Measurements from ENCODE around the gene ADPRM. TPM values are rescaled to one million over a fixed set of nuclear protein-coding genes. Genes with fewer than 3 reads are reported as not detected.

The ADPRM gene
- total RNA-seq, 1 donor from 2014 or later: 13.4 TPM

GRCh38 chr17:10756619-10757018 is 59.2 kb downstream of the ADPRM start:
- Mint-ChIP-seq H3K4me1 (ENCODE audit: low read depth) (no peaks in the 10 kb centered on the region), H3K27ac (ENCODE audit: unreplicated experiment) (no peak overlapping the region), H3K9me3 (ENCODE audit: low read depth) (no peaks in the 10 kb centered on the region), H3K4me3 (ENCODE audit: unreplicated experiment) (no peak overlapping the region), H3K36me3 (ENCODE audit: low read depth) (no peaks in the 10 kb centered on the region), H3K27me3 (ENCODE audit: low read depth) (peaks cover 10% of the 10 kb centered on the region)
- DNase-seq (ENCODE audit: low spot score): no peak
- TF ChIP-seq CTCF (IDR thresholded peaks at IDR 0.05): no peak

- Mint-ChIP-seq H3K9me3 (ENCODE audit: low read depth) (no peaks in the 10 kb centered on the region), H3K27ac (ENCODE audit: unreplicated experiment) (no peak overlapping the region), H3K27me3 (ENCODE audit: low read depth) (peaks cover 6% of the 10 kb centered on the region), H3K4me1 (ENCODE audit: low read depth) (no peaks in the 10 kb centered on the region), H3K4me3 (ENCODE audit: unreplicated experiment) (no peak overlapping the region), H3K36me3 (ENCODE audit: low read depth) (no peaks in the 10 kb centered on the region)
- DNase-seq (ENCODE audit: low spot score): no peak
- no peak for TF ChIP-seq CTCF (IDR thresholded peaks at IDR 0.05)
Measured at GRCh38 chr17:10757067-10757466, 59.7 kb downstream of the ADPRM start.

- H3K27ac Mint-ChIP-seq (ENCODE audit: unreplicated experiment): no peak overlapping the region
- no peak for TF ChIP-seq CTCF (IDR thresholded peaks at IDR 0.05)
- no peaks in the 10 kb centered on the region for H3K36me3 Mint-ChIP-seq (ENCODE audit: low read depth)
- no peaks in the 10 kb centered on the region for H3K9me3 Mint-ChIP-seq (ENCODE audit: low read depth)
- no peak overlapping the region for H3K4me3 Mint-ChIP-seq (ENCODE audit: unreplicated experiment)
- H3K27me3 Mint-ChIP-seq (ENCODE audit: low read depth): peaks cover 6% of the 10 kb centered on the region
- no peak for DNase-seq (ENCODE audit: low spot score)
- H3K4me1 Mint-ChIP-seq (ENCODE audit: low read depth): no peaks in the 10 kb centered on the region
Measured at GRCh38 chr17:10757647-10758046, 60.3 kb downstream of the ADPRM start.

- Mint-ChIP-seq H3K4me1 (ENCODE audit: low read depth) (no peaks in the 10 kb centered on the region), H3K9me3 (ENCODE audit: low read depth) (no peaks in the 10 kb centered on the region), H3K4me3 (ENCODE audit: unreplicated experiment) (no peak overlapping the region)
Measured at GRCh38 chr17:10758062-10758461, 60.7 kb downstream of the ADPRM start.

More at GRCh38 chr17:10758062-10758461, 60.7 kb downstream of the ADPRM start:
- TF ChIP-seq CTCF (IDR thresholded peaks at IDR 0.05): no peak
- DNase-seq (ENCODE audit: low spot score): no peak
- H3K27ac Mint-ChIP-seq (ENCODE audit: unreplicated experiment): no peak overlapping the region
- no peaks in the 10 kb centered on the region for H3K36me3 Mint-ChIP-seq (ENCODE audit: low read depth)
- H3K27me3 Mint-ChIP-seq (ENCODE audit: low read depth): peaks cover 6% of the 10 kb centered on the region

Other genes with a start within 250 kb of the ADPRM start
- gene MYH4, start 228.0 kb upstream of the ADPRM start, total RNA-seq: not detected in 3 replicates
- not detected in 3 replicates for gene MYH1, start 179.1 kb upstream of the ADPRM start, total RNA-seq
- not detected in 3 replicates for gene MYH2, start 147.9 kb upstream of the ADPRM start, total RNA-seq
- gene MYH3, start 40.3 kb upstream of the ADPRM start, total RNA-seq: 3.0 to 3.5 TPM (median 3.2 TPM) in 3 replicates
- 29.2 to 31.2 TPM (median 30.2 TPM) in 3 replicates for gene SCO1, start 61 bp upstream of the ADPRM start, total RNA-seq
- 4.4 to 7.9 TPM (median 7.6 TPM) in 3 replicates for gene TMEM220, start 32.4 kb downstream of the ADPRM start, total RNA-seq
- gene TMEM238L, start 106.5 kb downstream of the ADPRM start, total RNA-seq: not detected in 3 replicates
- gene PIRT, start 140.5 kb downstream of the ADPRM start, total RNA-seq: not detected in 3 replicates